CD4-positive, alpha-beta T cell treated with Interferon gamma for 1 hour (primary cell): ENCODE results near the gene IPP.
"Not testable (repeated sequence)": the region's sequence is repeated elsewhere in the genome, so short reads cannot be mapped to it uniquely, and the experiment has no call there.

Experiments
- DNase-seq: peaks from one replicate; pipeline ENCODE4 v3.0.0-alpha.2; 2020

Gene IPP

GRCh38 chr1:45679123-45679522 lies 71.3 kb downstream of the IPP start:
- no peak for DNase-seq

- DNase-seq: no peak
Measured at GRCh38 chr1:45678489-45678888, 72.0 kb downstream of the IPP start.

- DNase-seq: no peak
Measured at GRCh38 chr1:45677751-45678245, 72.7 kb downstream of the IPP start.

GRCh38 chr1:45676553-45676952 lies 73.9 kb downstream of the IPP start:
- not testable (repeated sequence) for DNase-seq

GRCh38 chr1:45674478-45674877 lies 76.0 kb downstream of the IPP start:
- no peak for DNase-seq

- no peak for DNase-seq
Measured at GRCh38 chr1:45673956-45674355, 76.5 kb downstream of the IPP start.

- no peak for DNase-seq
Measured at GRCh38 chr1:45669859-45670655, 80.4 kb downstream of the IPP start.

GRCh38 chr1:45669379-45669778 lies 81.1 kb downstream of the IPP start:
- no peak for DNase-seq

GRCh38 chr1:45668526-45668925 lies 81.9 kb downstream of the IPP start:
- DNase-seq: no peak

- no peak for DNase-seq
Measured at GRCh38 chr1:45667321-45668111, 82.9 kb downstream of the IPP start.

GRCh38 chr1:45666836-45667235 lies 83.6 kb downstream of the IPP start:
- DNase-seq: no peak

GRCh38 chr1:45660336-45660735 lies 90.1 kb downstream of the IPP start:
- DNase-seq: no peak

GRCh38 chr1:45659222-45659621 lies 91.2 kb downstream of the IPP start:
- DNase-seq: no peak

GRCh38 chr1:45658171-45658570 lies 92.3 kb downstream of the IPP start:
- no peak for DNase-seq

- DNase-seq: no peak
Measured at GRCh38 chr1:45656573-45657226, 93.8 kb downstream of the IPP start.

GRCh38 chr1:45654540-45655280 lies 95.7 kb downstream of the IPP start:
- no peak for DNase-seq
